Neuronal stem cell (in vitro differentiated cells): ENCODE results near the gene PSME4.

Source experiments
- DNase-seq: peaks from one replicate; pipeline ENCODE4 v3.0.0-alpha.2; 2013; ENCODE audit warnings: low spot score
- H2AFZ ChIP-seq: one replicate; pipeline ENCODE4 v1.6.1; 2013; ENCODE audit warnings: mild to moderate bottlenecking, low read length, inconsistent platforms
- H2AK5ac ChIP-seq: 2 replicates; pipeline ENCODE4 v1.6.1; 2013; ENCODE audit warnings: low read depth, mild to moderate bottlenecking, inconsistent platforms, low read length, moderate library complexity, mixed read lengths
- H2BK120ac ChIP-seq: 2 replicates; pipeline ENCODE4 v1.6.1; 2013; ENCODE audit warnings: low read depth, mild to moderate bottlenecking, inconsistent platforms, low read length, moderate library complexity, mixed read lengths
- H2BK12ac ChIP-seq: one replicate; pipeline ENCODE4 v1.6.1; 2013; ENCODE audit warnings: low read length, inconsistent platforms
- H2BK15ac ChIP-seq: 2 replicates; pipeline ENCODE4 v1.6.1; 2013; ENCODE audit warnings: mild to moderate bottlenecking, low read length, inconsistent platforms, mixed read lengths
- H2BK5ac ChIP-seq: one replicate; pipeline ENCODE4 v1.6.1; 2013; ENCODE audit warnings: inconsistent platforms, mild to moderate bottlenecking, low read length, moderate library complexity
- H3K14ac ChIP-seq: one replicate; pipeline ENCODE4 v1.6.1; 2013; ENCODE audit warnings: low read length, inconsistent platforms
- H3K18ac ChIP-seq: 2 replicates; pipeline ENCODE4 v1.6.1; 2013; ENCODE audit warnings: low read length, inconsistent platforms
- H3K23ac ChIP-seq: 2 replicates; pipeline ENCODE4 v1.6.1; 2013; ENCODE audit warnings: low read depth, mild to moderate bottlenecking, mixed read lengths, low read length, inconsistent platforms; ENCODE audit not compliant: poor library complexity
- H3K27ac ChIP-seq: replicated peaks from 3 replicates; pipeline ENCODE4 v1.5.1; 2013; ENCODE audit warnings: low read length, inconsistent platforms
- H3K27me3 ChIP-seq, 3 experiments: 2 replicates each; pipeline ENCODE4 v1.6.1; 2013; ENCODE audit warnings: low read length in 3 of 3, mild to moderate bottlenecking in 2 of 3, inconsistent platforms in 1 of 3, low read depth in 1 of 3, mixed read lengths in 1 of 3, moderate library complexity in 1 of 3; ENCODE audit not compliant: control insufficient read depth in 3 of 3, insufficient read depth in 3 of 3
- H3K36me3 ChIP-seq, 2 donors: replicated peaks in 1 of 2; 2 replicates each; pipeline ENCODE4 v1.6.1; 2013; ENCODE audit warnings: low read length in 2 of 2; ENCODE audit not compliant: control insufficient read depth in 2 of 2, insufficient read depth in 2 of 2
- H3K4ac ChIP-seq: 2 replicates; pipeline ENCODE4 v1.6.1; 2013; ENCODE audit warnings: inconsistent platforms, mild to moderate bottlenecking, low read length, moderate library complexity
- H3K4me1 ChIP-seq, 2 donors: 1 replicate in 1 of 2; 2 replicates in 1 of 2; pipeline ENCODE4 v1.6.1; 2013; ENCODE audit warnings: low read length in 2 of 2, low read depth in 1 of 2; ENCODE audit not compliant: control insufficient read depth in 2 of 2, insufficient read depth in 1 of 2
- H3K4me2 ChIP-seq: one replicate; pipeline ENCODE4 v1.6.1; 2013; ENCODE audit warnings: mild to moderate bottlenecking, low read length, inconsistent platforms; ENCODE audit not compliant: insufficient read depth, poor library complexity, severe bottlenecking
- H3K4me3 ChIP-seq, 2 donors: 2 replicates each; pipeline ENCODE4 v1.5.1; 2013; ENCODE audit warnings: low read length in 2 of 2, mild to moderate bottlenecking in 2 of 2, inconsistent platforms in 1 of 2, moderate library complexity in 1 of 2
- H3K79me1 ChIP-seq: one replicate; pipeline ENCODE4 v1.6.1; 2013; ENCODE audit warnings: low read depth, mild to moderate bottlenecking, inconsistent platforms, low read length, moderate library complexity
- H3K9ac ChIP-seq: one replicate; pipeline ENCODE4 v1.6.1; 2013; ENCODE audit warnings: mild to moderate bottlenecking, low read depth, low read length, inconsistent platforms; ENCODE audit not compliant: poor library complexity
- H3K9me3 ChIP-seq, 2 donors: replicated peaks in 1 of 2; 2 replicates each; pipeline versions ENCODE3 to v1.6.1; 2013; ENCODE audit warnings: low read length in 2 of 2, mild to moderate bottlenecking in 2 of 2, inconsistent platforms in 1 of 2, low read depth in 1 of 2, mixed read lengths in 1 of 2, moderate library complexity in 1 of 2; ENCODE audit not compliant: control insufficient read depth in 2 of 2, insufficient read depth in 1 of 2
- H4K8ac ChIP-seq: one replicate; pipeline ENCODE4 v1.6.1; 2013; ENCODE audit warnings: low read depth, mild to moderate bottlenecking, inconsistent platforms, low read length, moderate library complexity
- H4K91ac ChIP-seq: one replicate; pipeline ENCODE4 v1.6.1; 2013; ENCODE audit warnings: low read length, low read depth, mild to moderate bottlenecking, inconsistent platforms; ENCODE audit not compliant: poor library complexity
- WGBS, 2 donors: extraction: QIAGEN DNeasy Blood & Tissue Kit; methylation state at CpG; one replicate each; pipeline ENCODE4 v1.1.7; 2013; ENCODE audit warnings: missing lambda C conversion rate in 2 of 2, mixed read lengths in 1 of 2; ENCODE audit not compliant: insufficient read length in 2 of 2, insufficient replicate concordance in 1 of 2; ENCODE audit errors: extremely low coverage in 2 of 2; 5-methylcytosine and 5-hydroxymethylcytosine counted together

The PSME4 gene

GRCh38 chr2:53949457-53949856, 21.3 kb downstream of the PSME4 start:
- H4K8ac ChIP-seq: no peak overlapping the region
- no peak overlapping the region for H2BK15ac ChIP-seq
- no peak overlapping the region for H3K14ac ChIP-seq
- H3K18ac ChIP-seq: no peak overlapping the region
- H3K36me3 ChIP-seq: peaks cover 2 to 52% of the 10 kb centered on the region in 2 donors
- no peak overlapping the region for H4K91ac ChIP-seq
- no peaks in the 10 kb centered on the region for H3K27me3 ChIP-seq
- no peak overlapping the region for H3K4me3 ChIP-seq
- no peak overlapping the region for H2BK12ac ChIP-seq
- no peak overlapping the region for H3K4me2 ChIP-seq
- no peak overlapping the region for H3K9ac ChIP-seq
- no peak for DNase-seq
- H2BK120ac ChIP-seq: no peak overlapping the region
- H3K4ac ChIP-seq: no peak overlapping the region
- H3K79me1 ChIP-seq: no peaks in the 10 kb centered on the region
- no peak overlapping the region for H3K27ac ChIP-seq
- H3K4me1 ChIP-seq: no peaks in the 10 kb centered on the region
- no CpG with 5 or more reads among the region's 1 CpG for WGBS, 2 donors
- no peak overlapping the region for H2AFZ ChIP-seq
- peaks cover 0 to 7% of the 10 kb centered on the region in 2 donors for H3K9me3 ChIP-seq
- H3K23ac ChIP-seq: no peak overlapping the region
- H2BK5ac ChIP-seq: no peak overlapping the region
- H2AK5ac ChIP-seq: no peak overlapping the region

DNA sequence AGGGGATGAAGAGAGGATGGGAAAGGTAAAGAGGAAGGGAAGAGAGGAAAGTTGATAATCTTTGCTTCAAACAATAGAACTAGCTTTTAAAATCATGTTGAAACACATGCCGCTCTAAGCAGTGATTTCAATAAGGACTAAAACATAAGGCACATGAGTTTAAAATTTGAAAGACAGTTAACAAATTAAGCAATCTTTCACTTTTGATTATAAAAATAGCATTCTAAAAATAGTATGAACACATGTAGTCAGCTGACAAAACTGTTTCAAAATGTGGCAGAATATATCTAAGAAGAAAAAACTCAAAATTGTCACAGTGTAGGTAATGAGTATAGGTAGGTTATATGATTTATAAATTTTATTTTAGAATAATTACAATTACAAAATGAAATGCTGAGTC, 25.3 kb downstream of the PSME4 start:
- no peak overlapping the region for H3K9ac ChIP-seq
- WGBS, 2 donors: no CpG with 5 or more reads among the region's 1 CpG
- H2BK15ac ChIP-seq: no peak overlapping the region
- H3K27me3 ChIP-seq: no peaks in the 10 kb centered on the region
- H2AK5ac ChIP-seq: no peak overlapping the region
- DNase-seq: no peak
- no peak overlapping the region for H2BK12ac ChIP-seq
- no peak overlapping the region for H3K4me2 ChIP-seq
- H2AFZ ChIP-seq: no peak overlapping the region
- H3K9me3 ChIP-seq: peaks cover 0 to 7% of the 10 kb centered on the region in 2 donors
- H4K91ac ChIP-seq: no peak overlapping the region
- H3K18ac ChIP-seq: no peak overlapping the region
- H3K4me1 ChIP-seq: no peaks in the 10 kb centered on the region
- H2BK120ac ChIP-seq: no peak overlapping the region
- no peak overlapping the region for H3K23ac ChIP-seq
- no peak overlapping the region for H3K4me3 ChIP-seq
- H3K14ac ChIP-seq: no peak overlapping the region
- no peak overlapping the region for H2BK5ac ChIP-seq
- H3K36me3 ChIP-seq: peaks cover 3 to 87% of the 10 kb centered on the region in 2 donors
- H3K27ac ChIP-seq: no peak overlapping the region
- H4K8ac ChIP-seq: no peak overlapping the region
- H3K79me1 ChIP-seq: no peaks in the 10 kb centered on the region
- H3K4ac ChIP-seq: no peak overlapping the region

GRCh38 chr2:53944542-53944941, 26.3 kb downstream of the PSME4 start:
- Histone ChIP-seq H3K79me1 (no peaks in the 10 kb centered on the region), H3K4me1 (no peaks in the 10 kb centered on the region), H3K18ac (no peak overlapping the region), H4K91ac (no peak overlapping the region), H2BK12ac (no peak overlapping the region), H3K14ac (no peak overlapping the region), H3K4ac (no peak overlapping the region), H2BK5ac (no peak overlapping the region), H3K4me2 (no peak overlapping the region), H3K9ac (no peak overlapping the region), H3K36me3 (peaks cover 3 to 93% of the 10 kb centered on the region in 2 donors), H3K9me3 (peaks cover 0 to 7% of the 10 kb centered on the region in 2 donors), H2BK120ac (no peak overlapping the region), H2AK5ac (no peak overlapping the region), H2AFZ (no peak overlapping the region), H4K8ac (no peak overlapping the region), H3K27ac (no peak overlapping the region), H3K23ac (no peak overlapping the region), H3K4me3 (no peak overlapping the region), H3K27me3 (no peaks in the 10 kb centered on the region), H2BK15ac (no peak overlapping the region)
- DNase-seq: no peak
- WGBS, 2 donors: no CpG with 5 or more reads among the region's 1 CpG

DNA sequence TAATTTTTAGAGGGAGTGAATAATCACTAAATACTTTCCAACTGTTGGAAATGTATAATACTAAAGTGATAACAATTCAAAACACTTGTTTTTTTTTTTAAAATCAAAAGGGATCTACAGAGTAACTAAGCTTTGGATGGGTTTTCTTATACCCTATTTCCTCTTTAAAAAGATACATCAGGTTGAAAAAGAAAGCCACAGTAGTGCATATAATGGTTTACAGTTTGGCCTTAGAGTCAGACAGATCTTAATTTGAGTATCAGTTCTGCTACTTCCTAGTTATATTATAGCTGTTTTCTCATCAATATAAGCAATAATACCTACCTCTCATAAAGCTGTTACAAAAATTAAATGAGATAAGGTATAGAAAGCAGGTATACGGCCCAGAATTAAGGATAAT, 28.5 kb downstream of the PSME4 start:
- no peak overlapping the region for H3K18ac ChIP-seq
- no peak overlapping the region for H2BK12ac ChIP-seq
- no CpG with 5 or more reads among the region's 1 CpG for WGBS, 2 donors
- no peak overlapping the region for H2BK5ac ChIP-seq
- H2AK5ac ChIP-seq: no peak overlapping the region
- no peak overlapping the region for H3K4me2 ChIP-seq
- no peak overlapping the region for H3K23ac ChIP-seq
- H3K14ac ChIP-seq: no peak overlapping the region
- no peaks in the 10 kb centered on the region for H3K9me3 ChIP-seq
- H4K91ac ChIP-seq: no peak overlapping the region
- H3K4me3 ChIP-seq: no peak overlapping the region
- no peaks in the 10 kb centered on the region for H3K4me1 ChIP-seq
- no peak overlapping the region for H3K9ac ChIP-seq
- H2AFZ ChIP-seq: no peak overlapping the region
- no peaks in the 10 kb centered on the region for H3K27me3 ChIP-seq
- no peak overlapping the region for H2BK15ac ChIP-seq
- no peak overlapping the region for H3K27ac ChIP-seq
- H3K4ac ChIP-seq: no peak overlapping the region
- DNase-seq: no peak
- no peak overlapping the region for H4K8ac ChIP-seq
- H3K79me1 ChIP-seq: no peaks in the 10 kb centered on the region
- H3K36me3 ChIP-seq: peaks cover 5 to 94% of the 10 kb centered on the region in 2 donors
- no peak overlapping the region for H2BK120ac ChIP-seq
